GM12874 (cell line): ENCODE measurements around the gene KNTC1.

Source experiments
- CTCF ChIP-seq: IDR thresholded peaks from 2 replicates; pipeline ENCODE4 v1.5.1; 2011; ENCODE audit warnings: low read depth, mild to moderate bottlenecking, control low read depth, low read length, moderate library complexity; ENCODE audit not compliant: insufficient read depth

The KNTC1 gene

GRCh38 chr12:122528992-122529391 lies 1.9 kb downstream of the KNTC1 start:
- TF ChIP-seq CTCF = no peak

GRCh38 chr12:122533856-122534255 lies 6.8 kb downstream of the KNTC1 start:
- no peak for TF ChIP-seq CTCF

GRCh38 chr12:122537021-122537420 lies 10.0 kb downstream of the KNTC1 start:
- TF ChIP-seq CTCF = no peak

GRCh38 chr12:122538496-122538895 lies 11.4 kb downstream of the KNTC1 start:
- TF ChIP-seq CTCF = no peak

GRCh38 chr12:122544537-122544936 lies 17.5 kb downstream of the KNTC1 start:
- TF ChIP-seq CTCF = no peak

GRCh38 chr12:122545855-122546254 lies 18.8 kb downstream of the KNTC1 start:
- TF ChIP-seq CTCF = no peak

- TF ChIP-seq CTCF = no peak
Measured at GRCh38 chr12:122547330-122547729, 20.3 kb downstream of the KNTC1 start.
